ENCODE measurements around the gene HEPN1. TPM values are rescaled to one million over a fixed set of nuclear protein-coding genes. Genes with fewer than 3 reads are reported as not detected.
A peak's percentile ranks its signal among the peaks of the same experiment; 100 is the strongest.

HEPN1 gene
- total RNA-seq (2021) = not detected in 3 replicates
- percentile 33 among the genes with signal in this experiment for Bru-seq, nascent RNA
- long read RNA-seq, experiment 1 = 0 reads
- long read RNA-seq, experiment 2 = 0 reads
- long read RNA-seq, experiment 3 = 0 reads

GRCh38 chr11:124918950-124919349 is at the start of gene HEPN1:
Gene HEPN1 (plus strand): TSS chr11:124919250.
- Mint-ChIP-seq H3K27ac (no peak within 1 kb of the TSS), H3K4me3 (no peak within 1 kb of the TSS), H3K36me3 (peaks cover 3% of the 10 kb centered on the region; the same call in 1 of the 2 replicates), H3K4me1 (no peaks in the 10 kb centered on the region), H3K9me3 (peaks cover 15% of the 10 kb centered on the region), H3K27me3 (ENCODE audit: low read depth) (peaks cover 90% of the 10 kb centered on the region)
- POLR2A ChIA-PET = no interaction called here
- TF ChIP-seq ZBTB43 (CRISPR knock-in tag; IDR thresholded peaks at IDR 0.05) (no peak), ATF2 (CRISPR knock-in tag; IDR thresholded peaks at IDR 0.05; ENCODE audit: borderline replicate concordance, low read depth) (no peak)
- DNase-seq (ENCODE audit: low spot score) = no peak
- ATAC-seq = no peak
- CTCF ChIA-PET = interaction anchor here (0.6 to 1.1 kb wide), 2 partner anchors 155 to 161 kb away, joined by 3 read pairs; no protein-coding TSS in a partner anchor

- Mint-ChIP-seq H3K27me3 (ENCODE audit: low read depth) (peaks cover 100% of the 10 kb centered on the region), H3K36me3 (no peaks in the 10 kb centered on the region), H3K27ac (no peak overlapping the region), H3K9me3 (no peaks in the 10 kb centered on the region), H3K4me3 (peak overlapping the region; percentile 50), H3K4me1 (peaks cover 23% of the 10 kb centered on the region)
- ATAC-seq (no peak), DNase-seq (ENCODE audit: low spot score) (no peak)
- CTCF ChIA-PET = interaction anchor here (1.2 to 1.3 kb wide), 2 partner anchors 30 to 205 kb away, joined by 3 read pairs; no protein-coding TSS in a partner anchor
- POLR2A ChIA-PET = no interaction called here
- TF ChIP-seq E2F5 (CRISPR knock-in tag; IDR thresholded peaks at IDR 0.05) (no peak), TP53 (CRISPR knock-in tag; IDR thresholded peaks at IDR 0.05) (no peak), ZNF281 (CRISPR knock-in tag; IDR thresholded peaks at IDR 0.05) (no peak), TEAD4 (CRISPR knock-in tag; IDR thresholded peaks at IDR 0.05) (no peak)
These were observed 49.7 kb upstream of the HEPN1 start for GRCh38 chr11:124869331-124869730.

- ChIA-PET CTCF (interaction anchor here (1.2 kb wide), 1 partner anchor 29 kb away, joined by 3 read pairs; no protein-coding TSS in a partner anchor), POLR2A (no interaction called here)
- TF ChIP-seq SP1 (CRISPR knock-in tag; conservative IDR thresholded peaks at IDR 0.05) = no peak
- TF ChIP-seq ZMAT4 (CRISPR knock-in tag; IDR thresholded peaks at IDR 0.05) = no peak
These were observed 49.1 kb upstream of the HEPN1 start for GRCh38 chr11:124869856-124870387.

GRCh38 chr11:124870430-124870829 is 48.6 kb upstream of the HEPN1 start:
- POLR2A ChIA-PET = no interaction called here
- Mint-ChIP-seq H3K9me3 (no peaks in the 10 kb centered on the region), H3K27me3 (ENCODE audit: low read depth) (peaks cover 100% of the 10 kb centered on the region), H3K36me3 (no peaks in the 10 kb centered on the region), H3K27ac (no peak overlapping the region), H3K4me1 (peaks cover 25% of the 10 kb centered on the region), H3K4me3 (no peak overlapping the region)
- no peak for TF ChIP-seq NFYB (CRISPR knock-in tag; conservative IDR thresholded peaks at IDR 0.05; ENCODE audit: low read depth)
- TF ChIP-seq GABPB1 (CRISPR knock-in tag; IDR thresholded peaks at IDR 0.05) = no peak
- TF ChIP-seq ATF1 (CRISPR knock-in tag; IDR thresholded peaks at IDR 0.05) = no peak
- ATAC-seq (no peak), DNase-seq (ENCODE audit: low spot score) (no peak)
- CTCF ChIA-PET = no interaction called here

More at GRCh38 chr11:124869856-124870387, 49.1 kb upstream of the HEPN1 start:
- DNase-seq (ENCODE audit: low spot score) = no peak
- no peaks in the 10 kb centered on the region for H3K36me3 Mint-ChIP-seq
- no peaks in the 10 kb centered on the region for H3K9me3 Mint-ChIP-seq
- no peak overlapping the region for H3K4me3 Mint-ChIP-seq
- H3K27me3 Mint-ChIP-seq (ENCODE audit: low read depth) = peaks cover 100% of the 10 kb centered on the region
- H3K4me1 Mint-ChIP-seq = peaks cover 23% of the 10 kb centered on the region
- ATAC-seq = no peak
- no peak overlapping the region for H3K27ac Mint-ChIP-seq
